Thoracic aorta (tissue), 2 donors: ENCODE data around the gene PCSK2. TPM values are rescaled to one million over a fixed set of nuclear protein-coding genes. Genes with fewer than 3 reads are reported as not detected.
A peak's percentile ranks its signal among the peaks of the same experiment; 100 is the strongest.

Experiments
- ATAC-seq: fragments of 150-250 bp; one replicate; pipeline ENCODE4 v1.8.0; 2017; ENCODE audit warnings: low read depth; ENCODE audit not compliant: insufficient number of reproducible peaks, low FRiP score
- DNase-seq: peaks from one replicate; pipeline ENCODE4 v3.0.0-alpha.2; 2020; ENCODE audit warnings: low spot score
- H3K27ac ChIP-seq, 2 donors: fragments of 200-600 bp; sonication (generic); 1 replicate in 1 of 2; 2 replicates in 1 of 2; pipeline ENCODE4 v1.5.1; 2016; ENCODE audit warnings: mild to moderate bottlenecking in 2 of 2, moderate library complexity in 2 of 2
- H3K27me3 ChIP-seq: fragments of 200-600 bp; sonication (generic); replicated peaks from 2 replicates; pipeline ENCODE4 v1.6.0; 2016; ENCODE audit warnings: mild to moderate bottlenecking; ENCODE audit not compliant: insufficient read depth
- H3K36me3 ChIP-seq: fragments of 200-600 bp; sonication (generic); one replicate; pipeline ENCODE4 v1.5.1; 2016
- H3K4me1 ChIP-seq, 2 donors: fragments of 200-600 bp; sonication (generic); 1 replicate in 1 of 2; 2 replicates in 1 of 2; pipeline versions ENCODE4 v1.5.1 to v1.6.0; 2016; ENCODE audit warnings: low read depth in 2 of 2, mild to moderate bottlenecking in 1 of 2; ENCODE audit not compliant: control insufficient read depth in 1 of 2
- H3K4me3 ChIP-seq: fragments of 200-600 bp; sonication (generic); 2 replicates; pipeline ENCODE4 v1.5.1; 2016; ENCODE audit warnings: mild to moderate bottlenecking
- H3K9me3 ChIP-seq: fragments of 200-600 bp; sonication (generic); 2 replicates; pipeline ENCODE4 v1.5.1; 2016
- total RNA-seq, 2 donors: library from RNA; depleted of rRNA; stranded (reverse); fragments of >200 nt; gene quantifications; one replicate each; pipeline versions ENCODE4 v1.1.0 to v1.2.3, GENCODE V29; 2016
- TF ChIP-seq, protein P1 (sequence below): fragments of 200-600 bp; sonication (generic); IDR thresholded peaks from one replicate; pipeline ENCODE4 v1.5.1; 2019; ENCODE audit warnings: antibody characterized with exemption

PCSK2 gene
- total RNA-seq, 2 donors from 2014 or later, result 1.2 to 16.2 TPM

DNA sequence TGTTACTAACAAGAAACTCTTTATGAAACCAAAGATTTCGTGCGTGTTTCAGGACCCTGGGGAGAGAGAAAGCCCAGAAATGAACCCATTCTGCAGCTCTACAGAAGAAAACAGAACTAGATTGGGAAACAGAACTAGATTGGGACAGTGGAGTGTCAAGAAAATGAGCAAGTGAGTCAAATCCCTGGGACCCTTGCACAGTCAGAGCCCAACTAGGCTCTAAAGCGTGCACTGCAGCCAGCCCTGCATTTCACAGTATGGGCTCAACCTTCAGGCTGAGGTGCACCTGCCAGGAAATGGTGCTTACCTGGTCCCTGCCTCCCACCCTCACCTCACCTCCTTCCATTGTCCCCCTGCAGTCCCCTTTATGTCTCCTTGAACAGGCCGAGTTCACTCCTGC is 264.6 kb downstream of the PCSK2 start:
- ATAC-seq (no peak), DNase-seq (no peak)
- no peaks in the 10 kb centered on the region for H3K9me3 ChIP-seq
- TF ChIP-seq, protein P1, sequence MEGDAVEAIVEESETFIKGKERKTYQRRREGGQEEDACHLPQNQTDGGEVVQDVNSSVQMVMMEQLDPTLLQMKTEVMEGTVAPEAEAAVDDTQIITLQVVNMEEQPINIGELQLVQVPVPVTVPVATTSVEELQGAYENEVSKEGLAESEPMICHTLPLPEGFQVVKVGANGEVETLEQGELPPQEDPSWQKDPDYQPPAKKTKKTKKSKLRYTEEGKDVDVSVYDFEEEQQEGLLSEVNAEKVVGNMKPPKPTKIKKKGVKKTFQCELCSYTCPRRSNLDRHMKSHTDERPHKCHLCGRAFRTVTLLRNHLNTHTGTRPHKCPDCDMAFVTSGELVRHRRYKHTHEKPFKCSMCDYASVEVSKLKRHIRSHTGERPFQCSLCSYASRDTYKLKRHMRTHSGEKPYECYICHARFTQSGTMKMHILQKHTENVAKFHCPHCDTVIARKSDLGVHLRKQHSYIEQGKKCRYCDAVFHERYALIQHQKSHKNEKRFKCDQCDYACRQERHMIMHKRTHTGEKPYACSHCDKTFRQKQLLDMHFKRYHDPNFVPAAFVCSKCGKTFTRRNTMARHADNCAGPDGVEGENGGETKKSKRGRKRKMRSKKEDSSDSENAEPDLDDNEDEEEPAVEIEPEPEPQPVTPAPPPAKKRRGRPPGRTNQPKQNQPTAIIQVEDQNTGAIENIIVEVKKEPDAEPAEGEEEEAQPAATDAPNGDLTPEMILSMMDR, result no peak
- H3K36me3 ChIP-seq, result no peaks in the 10 kb centered on the region
- no peaks in the 10 kb centered on the region for H3K27me3 ChIP-seq
- H3K4me3 ChIP-seq, result no peak overlapping the region
- H3K27ac ChIP-seq, result no peak overlapping the region
- no peaks in the 10 kb centered on the region for H3K4me1 ChIP-seq

DNA sequence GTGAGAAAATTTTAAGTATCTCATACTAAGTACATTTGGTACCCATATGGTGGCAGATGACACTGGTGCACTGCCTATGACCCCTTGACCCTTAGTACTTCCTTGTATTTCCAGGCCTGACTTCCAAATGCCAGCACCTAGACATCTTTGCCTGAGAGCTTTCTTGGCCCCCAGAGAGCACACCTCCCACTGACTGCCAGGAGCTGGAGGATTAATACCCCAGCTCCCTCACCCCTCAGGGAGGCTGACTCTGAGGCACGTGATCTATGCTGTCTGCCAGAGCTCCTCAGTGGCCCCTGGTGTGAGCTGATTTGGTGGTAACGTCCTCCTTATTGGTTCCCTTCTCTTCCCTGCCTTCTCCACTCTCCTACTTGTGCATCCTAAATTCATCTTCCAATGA is 266.3 kb downstream of the PCSK2 start:
- H3K27ac ChIP-seq, result no peak overlapping the region
- peaks cover 0 to 5% of the 10 kb centered on the region in 2 donors for H3K4me1 ChIP-seq
- H3K27me3 ChIP-seq, result no peaks in the 10 kb centered on the region
- ATAC-seq, result no peak
- TF ChIP-seq, protein P1, result no peak
- no peak overlapping the region for H3K4me3 ChIP-seq
- no peak for DNase-seq
- no peaks in the 10 kb centered on the region for H3K9me3 ChIP-seq
- no peaks in the 10 kb centered on the region for H3K36me3 ChIP-seq

DNA sequence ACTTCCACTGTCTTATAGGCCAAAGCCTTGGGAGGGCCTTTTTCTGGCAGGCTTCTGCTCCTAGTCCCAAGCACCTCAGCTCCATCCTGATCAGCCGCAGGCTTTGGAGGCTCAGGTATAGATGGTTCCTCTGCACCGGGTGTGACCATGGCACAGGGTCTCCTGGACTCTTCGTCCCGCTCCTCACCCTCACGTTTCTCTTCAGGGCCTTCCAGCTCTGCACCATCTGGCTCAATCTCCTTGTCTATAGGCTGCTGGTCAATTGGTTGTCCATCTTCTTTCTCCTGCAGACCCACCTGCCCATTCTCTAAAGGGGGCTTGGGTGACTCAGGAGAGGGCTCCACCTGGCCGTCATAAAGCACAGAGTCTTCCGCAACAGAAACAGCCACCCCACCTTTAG is 267.4 kb downstream of the PCSK2 start:
- TF ChIP-seq, protein P1, result no peak
- H3K27ac ChIP-seq, result no peak overlapping the region
- no peaks in the 10 kb centered on the region for H3K27me3 ChIP-seq
- no peak for ATAC-seq
- H3K9me3 ChIP-seq, result no peaks in the 10 kb centered on the region
- peaks cover 0 to 5% of the 10 kb centered on the region in 2 donors for H3K4me1 ChIP-seq
- H3K4me3 ChIP-seq, result no peak overlapping the region
- DNase-seq, result no peak
- no peaks in the 10 kb centered on the region for H3K36me3 ChIP-seq

DNA sequence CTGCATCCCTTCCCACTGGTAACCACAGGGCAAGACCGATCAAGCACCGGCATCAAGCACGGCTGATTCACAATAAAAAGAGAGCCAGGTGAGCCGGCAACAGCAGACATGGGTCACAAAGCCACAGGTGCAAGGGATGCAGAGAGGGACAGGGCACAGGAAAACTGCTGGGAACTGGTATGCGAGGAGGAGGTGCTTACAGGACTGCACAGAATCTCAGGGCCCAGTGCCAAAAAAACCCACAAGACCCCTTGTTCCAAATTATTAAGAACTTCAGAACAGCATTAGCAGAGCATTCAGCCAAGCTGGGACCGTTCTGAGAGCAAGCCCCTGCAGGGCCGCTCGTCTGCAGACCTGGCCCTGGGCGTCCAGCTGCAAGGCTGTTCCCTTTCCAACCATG is 269.0 kb downstream of the PCSK2 start:
- no peak for ATAC-seq
- DNase-seq, result no peak
- TF ChIP-seq, protein P1, result no peak
- Histone ChIP-seq H3K4me3 (no peak overlapping the region), H3K9me3 (no peaks in the 10 kb centered on the region), H3K27me3 (no peaks in the 10 kb centered on the region), H3K4me1 (peaks cover 0 to 5% of the 10 kb centered on the region in 2 donors), H3K36me3 (no peaks in the 10 kb centered on the region), H3K27ac (no peak overlapping the region)

DNA sequence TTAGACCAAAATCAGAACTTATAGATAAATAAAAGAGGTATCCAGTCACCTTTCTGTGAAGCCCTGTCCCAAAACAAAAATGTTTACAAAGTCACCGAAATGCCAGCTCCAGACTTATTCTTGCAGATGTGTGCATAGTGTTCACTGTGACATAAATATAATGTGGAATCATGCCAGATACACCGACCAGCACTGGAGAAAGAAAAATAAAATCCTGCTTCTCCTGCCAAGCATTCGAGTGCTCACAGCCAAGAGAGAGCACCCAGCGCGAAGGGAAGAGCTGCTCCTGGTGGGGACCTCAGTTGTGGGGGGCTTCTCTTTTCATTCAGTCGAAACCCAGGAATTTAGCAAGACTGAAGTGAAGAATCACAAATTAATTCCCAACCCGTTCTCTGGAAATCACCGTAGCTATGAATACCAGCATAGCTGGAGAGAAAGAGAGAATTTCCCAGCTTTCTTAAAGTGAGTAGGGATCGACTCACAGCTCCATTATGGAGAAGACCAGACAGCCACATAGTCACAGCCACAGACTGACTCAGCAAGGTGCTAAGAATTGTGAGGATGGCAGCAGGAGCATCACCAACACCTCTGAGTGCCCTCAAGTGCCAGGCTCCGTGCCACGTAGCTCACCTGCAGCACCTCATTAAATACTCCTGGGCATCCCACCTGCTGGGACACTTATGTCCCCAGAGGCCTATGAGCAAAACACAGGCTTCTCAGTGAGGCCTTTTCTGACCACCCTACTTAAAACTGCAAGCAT is 271.2 kb downstream of the PCSK2 start:
- Histone ChIP-seq H3K4me1 (peaks cover 0 to 5% of the 10 kb centered on the region in 2 donors), H3K9me3 (no peaks in the 10 kb centered on the region), H3K27ac (no peak overlapping the region), H3K4me3 (peak overlapping the region; percentile 3), H3K27me3 (no peaks in the 10 kb centered on the region), H3K36me3 (no peaks in the 10 kb centered on the region)
- ATAC-seq (no peak), DNase-seq (no peak)
- TF ChIP-seq, protein P1, result no peak
